ENCODE measurements around the gene MCF2L.

- TF ChIP-seq POLR2A (IDR thresholded peaks at IDR 0.05), result no peak
- no peak for TF ChIP-seq POLR2AphosphoS5 (IDR thresholded peaks at IDR 0.05)
Measured at GRCh38 chr13:113053376-113053775, 84.4 kb downstream of the MCF2L start.

Data from transverse colon (tissue), 3 donors.